SJSA1 (cell line): ENCODE data around the gene OR2Y1. TPM values are rescaled to one million over a fixed set of nuclear protein-coding genes. Genes with fewer than 3 reads are reported as not detected.
A peak's percentile ranks its signal among the peaks of the same experiment; 100 is the strongest.
"Not testable (repeated sequence)": the region's sequence is repeated elsewhere in the genome, so short reads cannot be mapped to it uniquely, and the experiment has no call there.

Experiments
- DNase-seq, 2 experiments: peaks; one replicate each; pipeline ENCODE4 v3.0.0-alpha.2; 2015 to 2020; ENCODE audit warnings: low spot score in 2 of 2, low read depth in 1 of 2
- H3K27ac ChIP-seq: fragments of 250-450 bp; sonication (Bioruptor Pico); 2 replicates; pipeline ENCODE4 v1.5.1; 2020; ENCODE audit warnings: mild to moderate bottlenecking, moderate library complexity
- H3K27me3 ChIP-seq: fragments of 250-450 bp; sonication (Bioruptor Pico); replicated peaks from 2 replicates; pipeline ENCODE4 v1.5.1; 2020; ENCODE audit warnings: mild to moderate bottlenecking, moderate library complexity
- H3K36me3 ChIP-seq: fragments of 250-450 bp; sonication (Bioruptor Pico); 2 replicates; pipeline ENCODE4 v1.5.1; 2020; ENCODE audit warnings: mild to moderate bottlenecking
- H3K4me1 ChIP-seq: fragments of 250-450 bp; sonication (Bioruptor Pico); replicated peaks from 2 replicates; pipeline ENCODE4 v1.6.1; 2021; ENCODE audit warnings: mild to moderate bottlenecking
- H3K4me3 ChIP-seq: fragments of 250-450 bp; sonication (Bioruptor Pico); 2 replicates; pipeline ENCODE4 v1.5.1; 2020; ENCODE audit warnings: mild to moderate bottlenecking
- H3K9me3 ChIP-seq: fragments of 250-450 bp; sonication (Bioruptor Pico); replicated peaks from 2 replicates; pipeline ENCODE4 v1.5.1; 2020; ENCODE audit warnings: mild to moderate bottlenecking
- total RNA-seq: library from RNA; depleted of rRNA; stranded (reverse); fragments of >200 nt; shearing (Covaris generic); gene quantifications from 2 replicates; pipeline ENCODE4 v1.2.3, GENCODE V29; 2014

Gene OR2Y1
- total RNA-seq, 1 experiment from 2014 or later, result not detected

DNA sequence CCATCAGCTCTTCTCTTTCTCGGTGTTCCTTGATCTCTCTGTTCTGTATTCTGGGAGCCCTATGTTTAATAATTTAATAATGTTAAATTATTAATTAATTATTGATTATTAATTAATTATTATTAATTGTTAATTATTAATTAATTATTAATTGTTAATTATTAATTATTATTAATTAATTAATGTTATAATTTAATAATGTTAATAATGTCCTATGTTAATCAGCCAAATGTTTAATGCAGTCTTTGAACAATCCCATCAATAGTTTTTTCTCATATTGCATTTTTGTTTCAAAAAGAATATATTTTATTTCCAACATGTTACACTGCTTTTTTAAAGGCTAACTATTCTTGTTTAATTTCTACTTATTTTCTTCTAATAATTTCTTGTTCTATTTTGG lies 36.5 kb upstream of the OR2Y1 start:
- H3K9me3 ChIP-seq, result no peaks in the 10 kb centered on the region; the same call in 1 of the 2 replicates
- no peaks in the 10 kb centered on the region for H3K4me1 ChIP-seq
- H3K4me3 ChIP-seq, result no peak overlapping the region
- H3K27ac ChIP-seq, result no peak overlapping the region
- DNase-seq, result no peak
- H3K36me3 ChIP-seq, result no peaks in the 10 kb centered on the region
- peaks cover 4% of the 10 kb centered on the region; the same call in 1 of the 2 replicates for H3K27me3 ChIP-seq

DNA sequence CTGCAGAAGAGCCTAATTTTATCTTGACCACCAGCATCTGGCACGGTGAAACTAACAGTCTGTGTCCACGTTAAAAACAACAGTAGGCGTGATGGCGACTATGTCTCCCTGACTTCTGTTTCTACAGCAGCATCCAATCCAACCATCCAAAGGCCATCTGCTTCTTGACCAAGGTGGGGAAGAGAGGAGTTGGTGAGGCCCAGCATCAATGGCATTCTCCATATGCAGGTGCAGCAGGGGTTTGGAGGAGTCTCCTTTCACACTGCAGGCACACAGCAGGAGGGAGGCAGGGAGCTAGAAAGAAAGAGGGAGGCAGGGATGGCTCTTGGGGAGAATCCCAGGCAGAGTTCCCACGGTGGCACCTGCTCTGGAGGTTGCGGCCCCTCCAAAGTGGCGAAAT lies 35.8 kb upstream of the OR2Y1 start:
- H3K36me3 ChIP-seq, result no peaks in the 10 kb centered on the region
- no peaks in the 10 kb centered on the region; the same call in 1 of the 2 replicates for H3K9me3 ChIP-seq
- no peaks in the 10 kb centered on the region for H3K4me1 ChIP-seq
- DNase-seq, result no peak
- H3K4me3 ChIP-seq, result no peak overlapping the region
- no peak overlapping the region for H3K27ac ChIP-seq
- H3K27me3 ChIP-seq, result peaks cover 4% of the 10 kb centered on the region; the same call in 1 of the 2 replicates

DNA sequence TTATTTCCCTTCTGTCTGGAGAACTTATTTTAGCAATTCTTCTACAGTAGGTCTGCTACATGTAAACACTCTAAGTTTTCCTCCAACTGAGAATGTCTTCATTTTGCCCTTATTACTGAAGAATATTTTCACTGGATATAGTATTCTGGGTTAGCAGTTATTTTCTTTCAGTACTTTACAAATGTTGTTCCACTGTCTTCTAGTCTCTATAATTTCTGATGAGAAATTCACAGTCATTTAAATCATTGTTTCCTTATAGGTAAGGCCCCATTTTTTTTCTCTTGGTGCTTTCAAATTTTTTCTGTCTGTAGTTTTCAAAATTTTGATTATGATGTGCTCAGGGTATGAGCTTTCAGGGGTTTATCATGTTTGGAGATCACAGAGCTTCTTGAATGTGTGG lies 32.0 kb upstream of the OR2Y1 start:
- Histone ChIP-seq H3K27ac (no peak overlapping the region), H3K4me3 (no peak overlapping the region), H3K4me1 (no peaks in the 10 kb centered on the region), H3K36me3 (no peaks in the 10 kb centered on the region), H3K9me3 (no peaks in the 10 kb centered on the region; the same call in 1 of the 2 replicates), H3K27me3 (peaks cover 4% of the 10 kb centered on the region; the same call in 1 of the 2 replicates)
- DNase-seq, result no peak

DNA sequence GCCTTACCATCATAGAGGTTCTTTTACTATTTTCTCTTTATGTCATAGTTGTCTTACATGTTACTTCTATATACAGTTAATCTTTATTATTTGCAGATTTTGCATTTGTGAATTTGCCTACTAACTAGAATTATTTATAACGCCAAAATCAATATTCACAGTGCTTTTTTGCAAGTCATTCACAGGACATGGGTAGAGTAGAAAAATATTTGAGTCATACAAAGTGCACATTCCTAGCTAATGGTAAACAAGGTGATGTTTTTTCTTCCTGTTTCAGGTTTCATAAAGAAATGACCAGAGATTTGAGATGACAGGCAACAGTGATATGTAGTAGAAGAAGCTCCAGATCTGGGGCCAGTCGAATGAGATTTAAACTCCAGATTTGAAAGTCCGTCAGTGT lies 30.0 kb upstream of the OR2Y1 start:
- Histone ChIP-seq H3K27ac (no peak overlapping the region), H3K36me3 (no peaks in the 10 kb centered on the region), H3K4me1 (no peaks in the 10 kb centered on the region), H3K27me3 (0 out of 2 replicates have a peak, but pooled peaks cover 2% of the 10 kb centered on the region), H3K9me3 (no peaks in the 10 kb centered on the region; the same call in 1 of the 2 replicates), H3K4me3 (no peak overlapping the region)
- DNase-seq, result no peak

DNA sequence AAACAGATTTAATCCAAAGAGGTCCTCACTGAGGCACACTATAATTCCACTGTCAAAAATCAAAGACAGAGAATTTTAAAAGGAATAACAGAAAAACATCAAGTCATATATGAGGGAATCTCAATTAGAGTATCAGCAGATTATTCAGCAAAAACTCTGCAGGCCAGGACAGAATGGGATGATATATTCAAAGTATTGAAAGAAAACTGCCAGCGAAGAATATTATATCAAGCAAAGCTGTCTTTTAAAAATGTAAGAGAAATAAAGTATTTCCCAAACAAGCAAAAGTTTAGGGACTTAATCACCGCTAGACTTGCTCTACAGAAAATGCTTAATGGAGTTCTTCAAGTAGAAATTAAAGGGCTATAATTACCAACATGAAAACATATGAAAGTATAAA lies 15.7 kb upstream of the OR2Y1 start:
- DNase-seq, result no peak

DNA sequence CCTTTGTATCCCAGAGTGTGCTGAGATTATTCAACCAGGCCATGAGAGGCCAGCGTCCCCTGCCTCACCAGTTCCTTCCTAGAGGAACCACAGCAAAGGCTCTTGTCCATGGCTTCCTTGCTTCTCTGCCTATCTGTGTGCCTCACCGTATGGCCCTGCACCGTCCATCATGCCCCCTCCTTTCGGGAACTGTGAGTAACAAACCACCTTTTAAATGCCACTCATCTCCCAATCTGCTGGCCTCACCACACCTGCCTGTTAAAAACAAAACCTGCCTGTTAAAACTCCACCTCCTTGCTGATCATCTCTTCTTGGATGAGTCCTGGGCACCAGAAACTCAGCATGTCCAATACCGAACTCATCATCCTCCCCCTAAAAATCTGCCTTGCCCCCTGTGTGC lies 4.4 kb upstream of the OR2Y1 start:
- H3K9me3 ChIP-seq, result no peaks in the 10 kb centered on the region
- DNase-seq, result no peak
- H3K4me1 ChIP-seq, result no peaks in the 10 kb centered on the region
- H3K27ac ChIP-seq, result no peak overlapping the region
- peaks cover 40% of the 10 kb centered on the region for H3K27me3 ChIP-seq
- no peak overlapping the region for H3K4me3 ChIP-seq
- H3K36me3 ChIP-seq, result no peaks in the 10 kb centered on the region

More for the DNA sequence above, 15.7 kb upstream of the OR2Y1 start:
- no peaks in the 10 kb centered on the region; the same call in 1 of the 2 replicates for H3K27me3 ChIP-seq
- no peaks in the 10 kb centered on the region for H3K4me1 ChIP-seq
- H3K9me3 ChIP-seq, result no peaks in the 10 kb centered on the region; the same call in 1 of the 2 replicates
- no peak overlapping the region for H3K4me3 ChIP-seq
- H3K27ac ChIP-seq, result no peak overlapping the region
- no peaks in the 10 kb centered on the region for H3K36me3 ChIP-seq

DNA sequence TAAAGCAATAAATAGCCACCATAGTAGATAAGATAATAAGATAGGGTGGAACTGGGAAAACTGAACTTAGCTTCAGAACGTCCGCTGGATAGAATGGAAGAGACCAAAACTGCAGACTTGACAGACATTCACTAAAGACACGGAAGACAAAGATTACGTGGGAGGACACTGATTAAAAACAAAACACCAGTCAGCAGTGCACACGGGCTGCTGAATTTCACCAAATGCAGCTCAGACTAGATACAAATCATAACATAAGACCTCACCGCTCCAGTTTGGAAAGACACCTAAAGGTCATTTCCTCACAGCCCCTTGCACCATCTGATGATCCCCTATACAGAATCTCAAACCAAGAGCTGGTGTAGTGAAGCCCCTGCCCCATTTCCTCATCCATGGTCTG lies 2.9 kb upstream of the OR2Y1 start:
- no peaks in the 10 kb centered on the region for H3K4me1 ChIP-seq
- no peaks in the 10 kb centered on the region for H3K36me3 ChIP-seq
- no peak overlapping the region for H3K4me3 ChIP-seq
- no peak overlapping the region for H3K27ac ChIP-seq
- peaks cover 40% of the 10 kb centered on the region for H3K27me3 ChIP-seq
- no peaks in the 10 kb centered on the region for H3K9me3 ChIP-seq
- DNase-seq, result no peak

DNA sequence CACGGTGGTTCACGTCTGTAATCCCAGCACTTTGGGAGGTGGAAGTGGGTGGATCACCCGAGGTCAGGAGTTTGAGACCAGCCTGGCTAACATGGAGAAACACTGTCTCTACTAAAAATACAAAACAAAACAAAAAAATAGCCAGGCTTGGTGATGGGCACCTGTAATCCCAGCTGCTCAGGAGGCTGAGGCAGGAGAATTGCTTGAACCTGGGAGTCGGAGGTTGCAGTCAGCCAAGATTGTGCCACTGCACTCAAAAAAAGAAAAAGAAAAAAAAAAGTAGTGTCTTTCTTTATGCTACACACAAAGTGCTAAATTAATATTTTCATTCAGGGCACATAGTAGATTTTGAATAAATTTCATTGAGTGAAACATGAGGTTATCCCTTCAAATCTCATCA lies 1.1 kb upstream of the OR2Y1 start:
- not testable (repeated sequence) for H3K27ac ChIP-seq, H3K9me3 ChIP-seq, H3K4me3 ChIP-seq, H3K36me3 ChIP-seq, DNase-seq, H3K4me1 ChIP-seq
- H3K27me3 ChIP-seq, result peaks cover 35% of the 10 kb centered on the region

DNA sequence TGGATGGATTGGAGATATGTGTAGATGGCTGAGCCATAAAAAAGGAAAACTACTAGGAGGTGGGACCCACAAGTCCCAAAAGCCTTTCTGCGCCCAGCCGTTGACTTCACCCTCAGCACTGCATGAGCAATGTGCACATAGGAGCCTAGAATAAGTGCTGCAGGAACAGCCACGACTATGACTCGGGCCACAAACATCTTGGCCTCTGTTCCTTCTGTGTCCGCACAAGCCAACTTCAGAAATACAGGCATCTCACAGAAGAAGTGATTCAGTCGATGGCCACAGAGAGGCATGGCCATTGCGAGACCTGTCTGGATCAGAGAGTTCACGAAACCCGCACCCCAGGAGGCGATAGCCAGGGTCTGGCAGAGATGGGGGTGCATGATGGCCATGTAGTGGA lies 587 bp downstream of the OR2Y1 start:
- DNase-seq, result no peak
- Histone ChIP-seq H3K4me1 (no peaks in the 10 kb centered on the region), H3K27ac (no peak overlapping the region), H3K4me3 (no peak overlapping the region), H3K9me3 (no peaks in the 10 kb centered on the region), H3K27me3 (peaks cover 31% of the 10 kb centered on the region), H3K36me3 (no peaks in the 10 kb centered on the region)

DNA sequence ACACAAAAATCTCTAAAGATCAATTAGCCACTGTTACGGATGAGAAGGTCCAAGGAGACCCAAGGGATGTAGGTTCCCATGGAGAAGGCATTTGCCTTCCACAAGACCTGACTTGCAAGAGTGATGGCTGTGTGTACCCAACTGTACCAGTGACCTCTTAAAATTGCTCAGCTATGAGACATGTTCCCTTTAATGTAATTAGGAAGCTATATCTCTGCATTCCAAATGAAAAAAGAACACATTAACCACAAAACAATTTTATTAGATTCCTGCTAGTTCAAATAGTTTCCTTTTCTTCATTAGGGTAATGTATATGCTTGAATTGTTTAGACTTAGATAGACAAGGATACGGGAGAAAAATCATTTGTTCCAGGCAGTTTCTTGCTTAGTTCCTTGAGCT lies 3.3 kb downstream of the OR2Y1 start:
- H3K36me3 ChIP-seq, result no peaks in the 10 kb centered on the region
- no peak overlapping the region for H3K27ac ChIP-seq
- no peak overlapping the region for H3K4me3 ChIP-seq
- DNase-seq, result no peak
- no peaks in the 10 kb centered on the region for H3K4me1 ChIP-seq
- H3K27me3 ChIP-seq, result peaks cover 14% of the 10 kb centered on the region
- H3K9me3 ChIP-seq, result no peaks in the 10 kb centered on the region

DNA sequence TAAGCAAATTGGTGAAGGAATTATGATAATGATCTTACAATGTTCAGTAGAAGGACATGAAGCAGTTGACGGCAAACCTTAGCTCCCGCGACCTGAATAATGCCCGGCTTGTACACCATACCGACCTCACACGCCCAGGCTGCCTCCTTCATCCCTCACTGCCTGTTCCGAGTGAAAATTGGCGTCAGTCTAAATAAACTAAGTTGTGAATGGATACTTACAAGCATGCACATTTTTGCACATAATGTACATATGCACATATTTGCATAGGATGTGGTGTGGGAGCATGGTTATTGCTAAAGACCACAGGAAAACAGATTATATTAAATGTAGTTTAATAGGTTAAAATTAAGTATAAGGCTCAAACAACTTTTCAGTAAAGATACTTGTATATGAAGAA lies 14.9 kb downstream of the OR2Y1 start:
- Histone ChIP-seq H3K4me1 (no peaks in the 10 kb centered on the region), H3K36me3 (no peaks in the 10 kb centered on the region), H3K9me3 (no peaks in the 10 kb centered on the region), H3K27ac (no peak overlapping the region), H3K27me3 (peaks cover 18% of the 10 kb centered on the region), H3K4me3 (no peak overlapping the region)
- DNase-seq, result no peak

DNA sequence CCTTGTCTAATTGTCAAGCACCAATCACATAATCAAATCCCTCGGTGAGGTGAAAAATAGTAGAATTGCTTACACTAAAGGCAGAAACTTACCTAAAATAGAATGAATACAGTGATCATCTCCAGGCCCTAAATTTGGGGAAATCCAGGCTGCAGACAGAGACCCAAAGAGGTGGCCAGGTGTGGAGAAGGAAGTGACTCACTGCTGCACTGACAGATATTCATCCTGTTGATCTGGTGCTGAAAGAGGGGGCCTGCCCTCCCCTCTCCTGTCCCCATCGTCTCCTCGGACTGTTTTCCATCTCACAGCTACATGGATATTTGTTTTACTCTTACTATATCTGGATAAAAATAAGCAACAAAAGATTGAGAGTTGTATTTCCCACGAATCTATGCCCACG lies 15.9 kb downstream of the OR2Y1 start:
- no peak for DNase-seq
- no peaks in the 10 kb centered on the region for H3K36me3 ChIP-seq
- no peak overlapping the region for H3K27ac ChIP-seq
- peaks cover 18% of the 10 kb centered on the region for H3K27me3 ChIP-seq
- H3K4me3 ChIP-seq, result no peak overlapping the region
- no peaks in the 10 kb centered on the region for H3K4me1 ChIP-seq
- H3K9me3 ChIP-seq, result no peaks in the 10 kb centered on the region

DNA sequence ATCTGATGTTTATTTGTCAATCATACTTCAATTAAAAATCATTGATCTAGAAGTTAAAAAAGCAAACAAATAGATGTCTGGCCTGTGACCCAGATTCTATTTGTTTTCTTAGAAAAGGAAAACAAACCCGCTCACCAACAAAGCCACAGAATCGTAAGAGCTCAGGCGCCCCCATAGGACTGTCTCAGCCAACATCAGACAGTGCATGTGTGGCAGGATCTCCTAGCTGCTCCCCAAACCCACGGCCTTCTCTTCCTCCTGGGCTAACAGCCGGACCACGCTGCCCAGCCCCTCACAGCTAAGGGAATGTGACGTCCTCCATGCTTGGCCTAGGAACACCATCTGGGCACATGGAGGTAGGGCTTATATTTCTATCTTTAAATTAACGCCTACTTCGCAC lies 19.4 kb downstream of the OR2Y1 start:
- peaks cover 16% of the 10 kb centered on the region for H3K27me3 ChIP-seq

DNA sequence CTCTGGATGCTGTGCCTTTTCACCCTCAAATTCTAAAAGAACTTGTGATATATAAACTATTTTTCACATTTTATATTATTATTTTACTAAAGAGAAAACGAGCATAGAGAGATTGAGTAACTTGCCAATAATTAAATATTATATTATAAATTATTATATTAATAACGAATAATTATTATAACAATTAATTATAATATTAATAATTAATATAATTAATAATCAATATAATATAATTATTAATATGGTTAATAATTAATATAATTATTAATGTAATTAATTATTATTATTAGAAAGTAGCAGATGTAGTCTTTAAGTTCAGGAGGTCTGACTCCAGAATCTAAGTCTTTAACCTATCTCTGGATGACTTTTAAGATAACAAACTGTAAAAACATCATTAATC lies 20.1 kb downstream of the OR2Y1 start:
- no peak overlapping the region for H3K27ac ChIP-seq
- no peaks in the 10 kb centered on the region for H3K4me1 ChIP-seq
- H3K36me3 ChIP-seq, result no peaks in the 10 kb centered on the region
- H3K4me3 ChIP-seq, result no peak overlapping the region
- peaks cover 16% of the 10 kb centered on the region for H3K27me3 ChIP-seq
- H3K9me3 ChIP-seq, result no peaks in the 10 kb centered on the region
- DNase-seq, result no peak

More for the DNA sequence above, 19.4 kb downstream of the OR2Y1 start:
- DNase-seq, result no peak
- Histone ChIP-seq H3K27ac (no peak overlapping the region), H3K36me3 (no peaks in the 10 kb centered on the region), H3K4me1 (no peaks in the 10 kb centered on the region), H3K4me3 (no peak overlapping the region), H3K9me3 (no peaks in the 10 kb centered on the region)

DNA sequence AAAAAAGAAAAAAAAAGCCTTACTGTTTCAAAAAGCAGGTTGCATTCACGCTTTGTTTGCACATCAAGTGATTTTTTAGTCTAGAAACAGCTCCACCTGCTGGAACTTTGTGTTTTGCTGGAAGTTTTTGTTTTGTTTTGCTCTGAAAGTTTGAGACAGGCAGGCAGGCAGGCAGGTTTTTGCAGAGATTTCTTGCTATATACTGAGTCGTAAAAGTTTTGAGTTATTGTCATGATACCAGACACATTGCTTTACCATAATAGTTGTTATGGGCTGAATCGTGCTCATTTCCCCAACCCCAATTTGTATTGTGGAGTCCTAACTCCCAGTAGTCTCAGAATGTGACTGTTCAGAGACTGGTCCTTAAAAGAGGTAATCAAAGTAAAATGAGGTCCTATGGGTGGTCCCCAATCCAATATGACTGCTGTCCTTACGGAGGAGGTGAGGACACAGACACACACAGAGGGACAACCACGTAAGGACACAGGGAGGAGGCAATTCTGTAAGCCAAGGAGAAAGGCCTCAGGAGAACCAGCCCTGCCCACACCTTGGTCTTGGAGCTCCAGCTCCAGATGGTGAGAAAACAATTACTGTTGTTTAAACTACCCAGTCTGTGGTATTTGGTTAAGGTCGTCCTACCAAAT lies 20.9 kb downstream of the OR2Y1 start:
- peak in 1 of 2 experiments; percentile 32 for DNase-seq
- H3K4me1 ChIP-seq, result no peaks in the 10 kb centered on the region
- H3K27me3 ChIP-seq, result peaks cover 16% of the 10 kb centered on the region
- H3K36me3 ChIP-seq, result no peaks in the 10 kb centered on the region
- no peak overlapping the region for H3K4me3 ChIP-seq
- H3K9me3 ChIP-seq, result no peaks in the 10 kb centered on the region
- no peak overlapping the region for H3K27ac ChIP-seq
